KG1 (cell line): ENCODE results near the gene ATP9B.
"Not testable (repeated sequence)": the region's sequence is repeated elsewhere in the genome, so short reads cannot be mapped to it uniquely, and the experiment has no call there.

Experiments used
- DNase-seq: peaks from one replicate; lab custom pipeline; 2025; lab: John Stamatoyannopoulos, UW

ATP9B gene

DNA sequence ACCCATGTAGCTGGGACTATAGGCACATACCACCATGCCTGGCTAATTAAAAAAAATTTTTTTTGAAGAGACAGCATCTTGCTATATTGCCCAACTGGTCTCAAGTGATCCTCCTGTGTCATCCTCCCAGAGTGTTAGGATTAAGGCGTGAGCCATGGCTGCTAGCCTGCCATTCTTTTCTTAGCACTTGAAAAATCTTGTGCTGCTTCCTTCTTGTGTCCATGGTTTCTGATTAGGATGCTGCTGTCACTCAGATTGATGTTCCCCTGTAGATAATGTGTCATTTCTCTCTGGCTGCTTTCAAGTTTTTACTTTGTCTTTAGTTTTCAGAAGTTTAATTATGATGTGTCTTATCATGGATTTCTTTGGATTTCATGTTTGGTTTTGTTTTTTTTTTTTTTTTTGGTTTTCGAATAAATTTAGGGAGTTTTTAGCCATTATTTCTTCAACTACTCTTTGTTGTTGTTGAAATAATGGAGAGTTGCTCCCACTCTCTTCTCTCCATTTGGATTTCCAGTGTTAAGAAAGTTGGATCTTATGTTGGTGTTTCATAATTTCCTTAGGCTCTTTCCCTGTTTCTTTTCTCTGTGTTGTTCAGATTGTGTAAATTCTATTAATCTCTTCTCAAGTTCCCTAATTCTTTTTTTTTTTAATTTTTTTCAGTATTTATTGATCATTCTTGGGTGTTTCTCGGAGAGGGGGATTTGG lies 2.5 kb downstream of the ATP9B start:
- DNase-seq: no peak

DNA sequence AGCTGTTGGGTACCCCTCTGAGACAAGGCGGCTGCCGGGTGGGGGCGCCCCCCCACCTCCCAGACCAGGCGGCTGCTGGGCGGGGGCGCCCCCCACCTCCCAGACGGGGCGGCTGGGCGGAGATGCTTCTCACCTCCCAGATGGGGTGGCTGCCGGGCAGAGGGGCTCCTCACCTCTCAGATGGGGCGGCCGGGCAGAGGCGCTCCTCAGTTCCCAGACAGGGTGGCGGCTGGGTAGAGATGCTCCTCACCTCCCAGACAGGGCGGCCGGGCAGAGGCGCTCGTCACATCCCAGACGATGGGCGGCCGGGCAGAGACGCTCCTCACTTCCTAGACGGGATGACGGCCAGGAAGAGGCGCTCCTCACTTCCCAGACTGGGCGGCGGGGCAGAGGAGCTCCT lies 3.5 kb downstream of the ATP9B start:
- not testable (repeated sequence) for DNase-seq

DNA sequence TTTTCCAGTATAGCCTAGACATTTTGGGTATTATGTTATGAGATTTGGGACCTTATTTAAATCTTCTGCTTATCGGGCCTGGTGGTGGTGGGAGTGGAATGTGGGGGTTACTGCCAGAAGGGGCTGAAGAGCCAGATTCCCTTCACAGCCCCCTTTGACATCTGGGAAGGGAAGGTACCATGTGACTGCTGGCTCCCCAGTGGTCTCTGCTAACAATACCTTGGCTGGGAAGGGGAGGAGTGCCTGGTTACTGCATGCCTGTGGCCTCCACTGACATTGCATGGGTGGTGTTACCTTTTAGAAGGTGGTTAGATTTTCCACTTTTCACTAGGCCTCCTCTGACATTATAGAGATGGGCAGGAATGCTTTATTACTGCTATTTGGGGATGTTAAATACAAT lies 8.0 kb downstream of the ATP9B start:
- DNase-seq: no peak

DNA sequence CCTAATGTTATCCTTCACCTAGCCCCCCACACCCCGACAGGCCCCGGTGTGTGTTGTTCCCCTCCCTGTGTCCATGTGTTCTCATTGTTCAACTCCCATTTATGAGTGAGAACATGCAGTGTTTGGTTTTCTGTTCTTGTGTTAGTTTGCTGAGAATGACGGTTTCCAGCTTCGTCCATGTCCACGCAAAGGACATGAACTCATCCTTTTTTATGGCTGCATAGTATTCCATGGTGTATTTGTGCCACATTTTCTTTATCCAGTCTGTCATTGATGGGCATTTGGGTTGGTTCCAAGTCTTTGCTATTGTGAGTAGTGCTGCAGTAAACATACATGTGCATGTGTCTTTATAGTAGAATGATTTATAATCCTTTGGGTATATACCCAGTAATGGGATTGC lies 9.6 kb downstream of the ATP9B start:
- not testable (repeated sequence) for DNase-seq

DNA sequence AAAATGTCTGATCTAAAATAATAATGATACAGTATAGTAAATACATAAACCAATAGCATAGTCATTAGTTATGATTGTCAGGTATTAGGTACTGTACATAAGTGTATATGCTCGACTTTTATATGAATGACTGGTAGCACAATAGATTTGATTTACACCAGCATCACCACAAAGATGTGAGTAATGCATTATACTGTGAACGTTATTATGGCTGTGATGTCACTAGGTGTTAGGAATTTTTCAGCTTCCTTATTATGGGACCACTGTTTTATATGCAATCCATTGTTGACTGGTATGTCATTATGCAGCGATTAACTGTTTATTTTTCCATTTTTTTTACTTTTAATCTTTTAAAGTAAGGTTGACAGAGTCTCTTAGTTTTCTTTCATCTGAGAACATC lies 23.7 kb downstream of the ATP9B start:
- DNase-seq: no peak

DNA sequence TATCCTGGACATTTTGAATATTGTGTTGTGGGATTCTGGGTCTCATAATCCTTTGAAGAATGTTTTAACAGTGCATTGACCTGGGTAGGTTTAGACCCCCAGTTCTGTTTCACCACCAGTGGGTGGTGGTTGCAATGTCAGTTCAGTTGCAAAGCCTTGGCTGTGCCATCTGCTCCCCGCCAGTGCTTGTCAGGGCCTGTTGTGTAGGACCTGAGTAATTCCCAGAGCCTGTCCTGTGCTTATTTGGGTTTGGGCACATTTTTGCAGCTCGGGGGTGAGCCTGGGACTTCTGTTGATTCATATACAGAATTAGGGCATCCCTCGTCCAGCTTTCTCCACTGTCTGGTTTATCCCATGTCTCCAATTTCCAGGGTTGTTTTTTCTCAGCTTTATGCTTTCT lies 24.8 kb downstream of the ATP9B start:
- DNase-seq: no peak

DNA sequence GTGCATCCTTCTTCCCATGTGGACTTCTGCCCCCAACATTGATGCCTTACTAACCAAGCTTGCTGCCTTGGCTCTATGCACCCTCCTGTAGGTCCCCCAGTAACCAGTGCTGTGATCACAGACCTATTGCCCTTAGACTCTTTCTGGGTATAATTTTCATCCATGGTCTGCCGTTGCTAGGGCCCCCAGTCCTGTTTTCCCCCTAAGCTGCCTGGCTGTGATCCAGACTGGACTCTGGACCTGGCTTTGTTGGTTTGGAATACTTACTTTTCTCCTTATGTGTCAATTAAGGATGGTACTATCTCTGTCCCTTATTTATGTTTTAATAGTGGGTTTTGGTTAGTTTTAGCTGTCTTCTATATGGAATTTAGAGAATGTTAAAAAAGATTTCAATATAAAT lies 26.0 kb downstream of the ATP9B start:
- DNase-seq: no peak

DNA sequence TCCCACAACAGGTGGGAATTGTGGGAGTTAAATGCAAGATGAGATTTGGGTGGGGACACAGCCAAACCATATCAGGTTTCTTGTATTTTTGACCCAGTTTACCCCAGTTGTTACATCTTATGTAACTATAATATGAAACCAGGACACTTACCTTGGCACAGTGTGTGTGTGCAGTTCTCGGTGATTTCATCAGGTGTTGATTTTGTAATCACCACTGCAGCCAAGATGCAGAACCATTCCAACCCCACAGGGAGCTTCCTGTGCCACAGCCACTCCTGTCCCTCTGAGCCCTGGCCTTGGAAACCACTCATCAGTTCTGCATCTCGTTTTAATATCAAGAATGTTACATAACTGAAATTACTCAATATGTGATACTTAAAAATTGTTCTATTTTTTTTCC lies 31.8 kb downstream of the ATP9B start:
- no peak for DNase-seq

DNA sequence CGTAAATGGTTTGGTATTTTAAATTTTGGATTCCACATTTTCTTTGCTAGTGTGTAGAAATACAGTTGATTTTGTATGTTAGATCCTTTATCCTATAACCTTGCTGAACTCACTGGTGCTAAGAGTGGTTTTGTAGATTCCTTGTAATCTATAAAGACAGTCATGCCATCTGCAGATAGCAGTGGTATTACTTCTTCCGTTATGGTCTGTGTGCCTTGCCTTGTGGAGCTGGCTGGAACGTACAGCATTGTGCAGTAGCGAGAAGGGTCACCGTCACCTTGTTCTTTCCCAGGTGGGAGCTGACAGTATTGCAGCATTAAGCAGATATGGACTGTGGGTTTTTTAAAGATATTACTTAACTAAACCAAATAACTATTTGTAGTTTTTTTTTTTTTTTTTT lies 33.7 kb downstream of the ATP9B start:
- no peak for DNase-seq

DNA sequence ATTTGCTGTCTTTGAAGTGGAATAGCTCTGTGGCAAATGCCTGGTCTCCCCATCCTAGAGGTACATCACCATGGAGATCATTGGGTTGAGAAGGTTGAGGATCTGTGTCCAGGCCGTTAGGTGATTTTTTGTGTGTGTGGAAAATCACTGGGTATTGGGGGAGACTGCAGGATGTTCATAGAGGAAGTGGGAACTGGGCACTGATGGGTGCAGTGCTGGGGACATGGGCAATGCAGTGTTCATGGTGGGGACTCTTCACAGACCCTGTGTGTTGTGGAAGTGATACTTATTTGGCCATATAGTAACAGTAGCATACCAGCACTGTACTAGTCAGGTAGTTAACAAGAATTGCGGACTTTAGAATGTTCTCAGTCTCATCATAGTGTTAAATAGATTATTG lies 34.9 kb downstream of the ATP9B start:
- no peak for DNase-seq

DNA sequence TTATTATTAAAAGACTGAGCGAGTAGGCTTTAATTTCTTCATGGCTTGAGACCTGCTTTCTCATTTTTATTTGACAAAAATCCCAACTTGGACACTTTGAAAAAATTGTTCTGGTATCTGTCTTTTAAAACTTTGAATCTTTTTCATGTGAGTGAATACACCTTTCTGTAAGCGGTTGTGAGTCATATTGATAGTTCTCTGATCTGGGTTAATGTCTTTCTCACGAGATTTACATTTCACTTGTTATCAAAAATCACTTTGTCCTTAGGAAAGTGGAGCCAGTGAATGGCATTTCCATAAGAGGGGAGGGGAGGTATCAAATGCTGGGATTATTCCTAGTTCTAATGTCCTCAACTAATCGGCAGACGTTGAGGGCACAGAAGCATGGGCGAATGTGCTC lies 36.3 kb downstream of the ATP9B start:
- DNase-seq: no peak

DNA sequence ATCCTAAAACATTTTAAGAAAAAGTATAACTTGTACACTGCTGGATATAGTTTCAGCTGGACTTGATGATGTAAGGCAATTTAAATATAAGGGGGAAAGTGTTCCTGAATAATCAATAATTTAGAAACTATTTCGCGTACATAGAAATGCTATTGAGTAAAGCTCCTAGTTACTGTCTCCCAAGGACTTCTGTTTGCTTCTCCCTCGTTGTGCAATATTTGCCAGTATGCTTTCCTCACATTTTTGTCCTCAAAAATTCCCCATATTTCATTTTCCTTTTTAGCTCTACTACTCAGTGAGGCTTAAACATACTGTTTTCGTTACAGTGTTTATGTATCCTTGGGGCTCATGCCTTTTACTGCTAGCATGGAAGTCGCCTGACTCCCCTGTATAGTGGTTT lies 36.9 kb downstream of the ATP9B start:
- no peak for DNase-seq

DNA sequence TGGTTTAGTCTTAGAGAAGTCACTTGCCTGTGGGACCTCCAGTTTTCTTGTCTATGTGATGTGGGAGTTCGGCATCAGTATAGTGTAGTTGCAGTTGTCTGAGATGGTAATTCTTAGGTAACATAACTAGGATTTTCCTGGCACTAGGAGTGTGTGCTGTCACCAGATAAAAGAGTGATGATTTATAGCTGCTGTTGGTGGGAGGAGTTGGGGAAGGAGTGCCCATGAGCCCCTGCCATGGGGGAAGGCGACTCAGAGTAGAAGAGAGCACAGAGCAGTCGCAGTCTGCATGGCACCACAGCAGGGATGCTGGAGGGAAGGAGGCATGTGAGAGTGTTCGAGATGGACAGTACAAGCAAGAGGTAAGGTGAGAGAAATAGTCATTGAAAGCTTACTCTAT lies 38.7 kb downstream of the ATP9B start:
- no peak for DNase-seq

DNA sequence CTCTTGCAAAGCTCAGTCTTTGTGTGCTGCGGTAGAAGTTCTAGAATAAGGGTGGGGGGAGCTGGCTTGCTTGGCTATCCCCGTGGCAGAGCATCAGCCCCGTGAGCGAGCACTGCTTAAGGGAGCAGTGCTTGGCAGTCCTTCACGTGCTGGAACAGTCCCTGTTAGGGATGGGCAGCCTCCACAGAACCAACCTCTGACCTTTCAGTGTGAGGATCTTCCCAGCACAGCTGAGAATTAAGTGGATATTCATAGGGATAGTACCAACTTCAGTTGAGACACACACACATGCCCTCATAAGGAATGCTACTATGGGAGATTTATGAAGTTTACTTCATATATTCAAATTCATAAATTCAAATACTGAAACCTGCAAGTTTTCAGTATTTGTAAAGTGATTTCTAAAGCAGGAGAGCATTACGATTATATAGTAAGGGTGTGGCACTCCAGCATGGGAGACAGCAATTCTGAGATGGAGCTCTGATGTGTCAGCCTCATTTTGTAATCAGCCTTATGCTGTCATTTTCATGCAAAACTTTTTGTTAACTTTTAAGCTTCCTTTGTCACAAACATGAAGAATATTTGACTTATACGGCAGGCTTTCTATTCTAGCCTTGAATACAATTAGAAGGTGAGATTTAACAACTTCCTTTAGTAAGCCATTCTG lies 39.5 kb downstream of the ATP9B start:
- DNase-seq: no peak

DNA sequence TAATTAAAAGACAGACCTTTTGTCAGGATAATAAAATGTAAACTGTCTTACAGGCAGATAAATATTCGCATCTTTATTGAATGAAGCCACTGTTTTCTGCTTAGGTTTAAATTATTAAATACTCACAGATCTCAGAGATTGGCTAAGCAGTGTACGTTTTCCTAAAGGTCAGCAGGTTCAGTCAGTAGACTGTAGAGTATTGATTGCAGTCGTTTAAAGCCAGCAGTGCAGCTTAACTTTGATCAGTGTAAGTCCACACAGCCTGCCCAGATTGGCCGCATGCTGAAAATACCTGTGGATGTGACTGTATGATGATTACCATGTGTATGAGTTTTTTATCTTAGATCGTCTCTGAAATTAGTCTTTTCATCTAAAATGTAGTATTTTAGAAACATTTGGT lies 42.3 kb downstream of the ATP9B start:
- no peak for DNase-seq

DNA sequence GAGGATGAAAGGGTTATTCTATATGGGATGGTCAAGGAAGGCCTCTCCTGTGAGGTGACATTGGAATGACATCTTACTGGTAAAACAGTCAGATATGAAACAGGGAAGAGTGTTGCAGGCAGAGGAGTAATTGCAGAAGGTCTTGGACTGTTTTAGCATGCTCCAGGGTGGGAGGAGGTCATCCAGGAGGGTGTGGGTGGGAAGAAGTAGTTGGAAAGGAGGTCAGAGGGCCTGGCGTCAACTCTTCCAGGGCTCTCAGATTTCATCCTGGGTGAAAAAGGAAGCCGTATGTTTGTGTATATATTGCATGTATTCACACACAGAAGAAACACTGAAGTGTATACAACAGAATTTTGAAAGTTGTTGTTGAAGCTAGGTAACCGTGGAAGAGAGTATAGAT lies 48.2 kb downstream of the ATP9B start:
- DNase-seq: no peak

DNA sequence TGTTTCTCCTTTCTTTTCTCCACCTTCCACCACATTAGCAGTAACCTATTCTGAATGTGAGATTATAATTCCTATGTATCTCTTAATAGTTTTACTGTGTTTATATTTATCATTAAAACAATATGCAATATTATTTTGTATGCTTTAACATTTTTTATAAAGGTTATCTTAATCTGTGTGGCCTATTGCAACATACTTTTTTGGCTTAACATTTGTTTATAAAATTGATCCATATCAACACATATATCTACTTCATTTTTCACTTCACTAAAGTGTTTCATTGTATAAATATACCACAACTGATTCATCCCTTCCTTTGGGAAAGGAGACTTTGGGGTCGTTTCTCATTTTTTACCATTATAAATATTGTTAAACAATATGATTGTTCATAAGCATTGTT lies 48.6 kb downstream of the ATP9B start:
- DNase-seq: no peak

DNA sequence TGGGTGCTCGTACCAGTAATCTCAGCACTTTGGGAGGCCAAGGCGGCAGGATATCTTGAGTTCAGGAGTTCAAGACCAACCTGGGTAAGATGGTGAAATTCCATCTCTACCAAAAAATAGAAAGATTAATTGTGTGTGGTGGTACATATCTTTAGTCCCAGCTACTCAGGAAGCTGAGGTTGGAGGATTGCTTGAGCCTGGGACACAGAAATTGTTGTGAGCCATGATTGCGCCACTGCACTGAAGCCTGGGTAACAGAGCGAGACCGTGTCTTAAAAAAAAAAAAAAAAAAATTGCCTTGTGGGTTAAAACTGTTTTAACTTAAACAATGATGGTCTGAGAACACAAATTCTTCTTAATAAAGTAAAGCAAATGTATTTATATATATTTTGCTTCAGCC lies 49.6 kb downstream of the ATP9B start:
- DNase-seq: no peak

DNA sequence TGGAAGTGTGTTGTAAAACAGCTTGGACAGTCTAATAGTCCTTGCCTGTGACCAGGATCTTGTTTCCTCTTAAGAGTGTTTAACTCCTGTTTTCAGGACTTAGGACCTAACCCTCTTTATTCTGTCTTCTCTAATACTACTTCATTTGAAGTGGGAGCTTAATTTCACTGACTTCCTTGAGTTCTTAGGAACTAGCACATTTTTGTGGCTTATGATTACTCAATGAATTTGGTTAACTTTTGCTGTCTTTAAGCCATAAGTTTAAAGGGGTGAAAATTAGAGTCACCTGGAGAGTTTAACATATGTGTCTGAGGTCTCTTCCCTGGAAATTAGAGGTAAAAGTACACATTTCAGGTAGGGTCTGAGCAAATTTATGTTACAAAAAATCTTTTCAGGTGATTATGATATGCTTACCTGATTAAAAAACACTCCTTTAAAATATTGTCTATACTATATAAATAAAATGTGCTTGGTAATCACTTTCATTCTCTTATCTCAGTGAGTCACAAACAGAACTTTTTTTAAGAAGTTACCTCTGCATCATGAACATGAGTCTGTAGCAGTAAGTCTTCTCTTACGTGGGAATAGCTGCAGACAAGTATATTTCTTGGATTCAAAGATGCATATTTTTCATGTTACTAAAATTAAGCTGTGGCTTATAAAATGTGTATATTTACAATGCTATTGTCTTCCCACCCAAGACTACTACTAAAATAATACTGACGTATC lies 52.7 kb downstream of the ATP9B start:
- no peak for DNase-seq

DNA sequence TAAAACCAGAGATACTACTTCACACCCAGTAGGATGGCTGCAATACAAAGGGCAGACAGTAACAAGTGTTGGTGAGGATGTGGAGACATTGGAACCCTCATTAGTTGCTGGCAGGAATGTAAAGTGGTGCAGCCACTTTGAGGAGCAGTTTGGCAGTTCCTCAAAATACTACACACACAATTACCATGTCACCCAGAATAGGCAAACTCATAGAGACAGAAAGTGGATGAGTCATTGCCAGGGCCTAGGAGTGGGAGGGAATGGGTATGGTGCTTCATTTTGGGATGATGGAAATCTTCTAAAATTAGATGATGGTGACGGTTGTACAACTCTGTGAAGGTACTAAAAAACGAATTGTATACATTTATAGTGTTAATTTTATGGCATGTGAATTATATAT lies 54.8 kb downstream of the ATP9B start:
- DNase-seq: no peak

DNA sequence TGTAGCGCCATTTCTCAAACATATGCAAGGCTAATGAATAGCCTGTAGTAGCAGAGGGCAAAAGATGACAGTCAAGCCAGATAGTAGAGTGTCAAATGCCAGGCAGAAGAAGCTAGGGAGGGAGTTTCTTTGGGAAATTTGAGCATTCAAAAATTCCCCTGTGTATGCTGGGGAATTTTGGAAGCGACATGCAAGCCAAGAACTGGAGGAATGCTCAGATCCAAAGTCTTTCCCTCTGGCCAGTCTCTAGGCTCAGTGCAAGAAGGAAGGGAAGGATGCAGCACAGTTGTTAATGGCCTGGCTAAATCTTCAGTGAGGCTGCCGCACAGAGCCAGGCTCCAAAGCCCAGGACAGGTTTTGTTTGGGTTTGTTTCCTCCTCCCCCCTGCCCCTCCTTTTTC lies 59.9 kb downstream of the ATP9B start:
- DNase-seq: no peak

DNA sequence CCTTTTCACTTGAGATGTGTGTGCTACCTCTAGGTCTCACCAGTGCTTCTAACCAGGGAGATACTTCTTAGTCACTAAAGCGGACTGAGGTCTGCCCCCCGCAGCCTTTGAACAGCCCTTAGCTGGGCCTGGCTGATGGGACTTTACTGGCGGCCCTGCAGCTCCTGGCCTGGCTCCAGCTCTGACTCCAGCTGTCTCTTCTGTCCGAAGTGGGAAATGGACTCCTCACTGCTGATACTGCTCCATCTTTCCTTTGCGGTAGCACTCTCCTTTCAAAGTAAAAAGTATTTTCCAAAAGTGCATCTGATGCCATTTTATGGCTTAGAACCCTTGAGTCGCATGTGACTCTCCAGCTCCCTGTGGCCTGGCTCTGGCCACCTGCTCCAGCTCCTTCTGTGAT lies 64.5 kb downstream of the ATP9B start:
- no peak for DNase-seq

DNA sequence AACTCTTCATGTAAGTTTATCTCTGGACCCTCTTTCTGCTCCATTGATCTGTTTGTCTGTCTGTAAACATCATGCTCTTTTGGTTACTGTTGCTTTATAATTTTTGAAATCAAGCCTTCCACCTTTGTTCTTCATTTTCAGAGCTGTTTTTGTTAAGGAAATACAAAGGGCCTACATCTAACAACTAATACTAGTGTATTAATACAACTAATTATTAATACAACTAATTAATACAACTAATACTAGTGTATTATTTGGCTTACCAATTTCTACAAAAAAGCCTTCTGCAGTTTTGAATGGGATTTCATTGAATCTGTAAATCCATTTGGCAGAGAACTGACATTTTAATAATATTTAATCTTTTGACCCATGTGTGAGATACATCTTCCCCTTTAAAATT lies 66.7 kb downstream of the ATP9B start:
- no peak for DNase-seq

DNA sequence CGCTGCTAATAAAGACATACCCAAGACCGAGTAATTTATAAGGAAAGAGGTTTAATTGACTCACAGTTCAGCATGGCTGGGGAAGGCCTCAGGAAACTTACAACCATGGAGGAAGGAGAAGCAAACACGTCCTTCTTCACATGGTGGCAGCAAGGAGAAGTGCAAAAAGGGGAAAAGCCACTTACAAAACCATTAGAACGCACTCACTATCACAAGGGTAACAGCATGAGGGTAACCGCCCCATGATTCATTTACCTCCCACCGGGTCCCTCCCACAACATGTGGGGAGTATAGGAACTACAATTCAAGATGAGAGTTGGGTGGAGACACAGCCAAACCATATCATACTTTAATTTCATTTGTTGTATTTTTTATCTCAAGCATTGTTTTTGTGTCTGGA lies 67.5 kb downstream of the ATP9B start:
- DNase-seq: no peak
